Upper lobe of left lung (tissue), 4 donors: ENCODE measurements around the gene GALNT2.

Source experiments
- EP300 ChIP-seq, 4 donors: sonication (generic); formaldehyde crosslinking; IDR thresholded peaks; one replicate each; pipeline ENCODE4 v1.5.1; 2017; ENCODE audit warnings: antibody characterized with exemption in 4 of 4, control low read depth in 2 of 4
- POLR2A ChIP-seq, 4 donors: fragments of 450-650 bp; IDR thresholded peaks; one replicate each; pipeline ENCODE4 v1.5.1; 2016 to 2017; ENCODE audit warnings: antibody characterized with exemption in 4 of 4, mild to moderate bottlenecking in 2 of 4
- TF ChIP-seq, protein P1 (sequence below), 6 experiments: fragments of 450-650 bp in 4 of 6; fragments of 200-600 bp in 2 of 6; sonication (generic) in 2 of 6; IDR thresholded peaks; one replicate each; pipeline ENCODE4 v1.5.1; 2016 to 2019; ENCODE audit warnings: antibody characterized with exemption in 6 of 6

- TF ChIP-seq, protein P1, sequence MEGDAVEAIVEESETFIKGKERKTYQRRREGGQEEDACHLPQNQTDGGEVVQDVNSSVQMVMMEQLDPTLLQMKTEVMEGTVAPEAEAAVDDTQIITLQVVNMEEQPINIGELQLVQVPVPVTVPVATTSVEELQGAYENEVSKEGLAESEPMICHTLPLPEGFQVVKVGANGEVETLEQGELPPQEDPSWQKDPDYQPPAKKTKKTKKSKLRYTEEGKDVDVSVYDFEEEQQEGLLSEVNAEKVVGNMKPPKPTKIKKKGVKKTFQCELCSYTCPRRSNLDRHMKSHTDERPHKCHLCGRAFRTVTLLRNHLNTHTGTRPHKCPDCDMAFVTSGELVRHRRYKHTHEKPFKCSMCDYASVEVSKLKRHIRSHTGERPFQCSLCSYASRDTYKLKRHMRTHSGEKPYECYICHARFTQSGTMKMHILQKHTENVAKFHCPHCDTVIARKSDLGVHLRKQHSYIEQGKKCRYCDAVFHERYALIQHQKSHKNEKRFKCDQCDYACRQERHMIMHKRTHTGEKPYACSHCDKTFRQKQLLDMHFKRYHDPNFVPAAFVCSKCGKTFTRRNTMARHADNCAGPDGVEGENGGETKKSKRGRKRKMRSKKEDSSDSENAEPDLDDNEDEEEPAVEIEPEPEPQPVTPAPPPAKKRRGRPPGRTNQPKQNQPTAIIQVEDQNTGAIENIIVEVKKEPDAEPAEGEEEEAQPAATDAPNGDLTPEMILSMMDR (IDR thresholded peaks at IDR 0.05) = no peak
- TF ChIP-seq EP300 (IDR thresholded peaks at IDR 0.05) = no peak
- TF ChIP-seq POLR2A (IDR thresholded peaks at IDR 0.05) = no peak
These were observed 234.8 kb downstream of the GALNT2 start for GRCh38 chr1:230301822-230302221.
